ENCODE data around the gene PLXNB1. TPM values are rescaled to one million over a fixed set of nuclear protein-coding genes. Genes with fewer than 3 reads are reported as not detected.

The PLXNB1 gene
- total RNA-seq, 1 experiment from 2014 or later, result 7.0 TPM

DNA sequence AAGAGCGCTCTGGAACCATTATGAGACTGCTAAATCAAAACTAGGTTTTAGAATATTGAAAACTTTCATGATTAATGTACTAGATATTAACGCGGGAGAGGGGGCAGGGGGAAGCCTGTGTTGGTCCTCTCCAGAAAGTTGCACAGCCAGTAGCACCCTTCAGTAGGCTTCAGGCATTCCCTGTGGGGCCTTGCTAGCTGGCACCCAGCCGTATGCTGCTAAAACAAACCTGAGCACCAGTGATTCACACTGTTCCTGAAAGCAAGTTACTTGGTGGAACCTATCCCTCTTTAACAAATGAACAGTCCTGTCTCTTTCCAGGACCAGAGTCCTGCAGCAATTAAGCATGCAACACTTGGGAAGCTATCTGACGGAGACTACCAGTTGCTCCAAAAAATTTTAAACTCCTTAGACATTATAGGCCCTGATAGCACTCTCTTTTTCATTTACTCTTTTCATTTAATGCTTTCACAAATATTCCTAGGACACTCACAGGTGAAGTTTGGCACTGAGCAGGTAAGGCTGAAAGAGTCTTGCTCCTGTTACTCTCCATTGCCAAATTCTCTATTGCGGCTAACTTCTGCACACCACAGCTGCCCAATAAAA, 15.5 kb upstream of the PLXNB1 start:
- no peak for DNase-seq
- peaks cover 21% of the 10 kb centered on the region for H3K36me3 ChIP-seq
- peak overlapping the region; percentile 74 for H3K4me3 ChIP-seq
- no peaks in the 10 kb centered on the region for H3K27me3 ChIP-seq
- no peaks in the 10 kb centered on the region for H3K9me3 ChIP-seq

GRCh38 chr3:48441940-48442339, 12.1 kb upstream of the PLXNB1 start:
- Histone ChIP-seq H3K4me3 (no peak overlapping the region; the same call in 1 of the 2 replicates), H3K36me3 (peaks cover 12% of the 10 kb centered on the region), H3K9me3 (no peaks in the 10 kb centered on the region), H3K27me3 (no peaks in the 10 kb centered on the region)
- DNase-seq, result no peak

- H3K27me3 ChIP-seq, result no peaks in the 10 kb centered on the region
- H3K36me3 ChIP-seq, result peaks cover 12% of the 10 kb centered on the region
- DNase-seq, result no peak
- H3K4me3 ChIP-seq, result peak overlapping the region; percentile 93
- H3K9me3 ChIP-seq, result no peaks in the 10 kb centered on the region
Observed at GRCh38 chr3:48440590-48440958, 10.7 kb upstream of the PLXNB1 start.

DNA sequence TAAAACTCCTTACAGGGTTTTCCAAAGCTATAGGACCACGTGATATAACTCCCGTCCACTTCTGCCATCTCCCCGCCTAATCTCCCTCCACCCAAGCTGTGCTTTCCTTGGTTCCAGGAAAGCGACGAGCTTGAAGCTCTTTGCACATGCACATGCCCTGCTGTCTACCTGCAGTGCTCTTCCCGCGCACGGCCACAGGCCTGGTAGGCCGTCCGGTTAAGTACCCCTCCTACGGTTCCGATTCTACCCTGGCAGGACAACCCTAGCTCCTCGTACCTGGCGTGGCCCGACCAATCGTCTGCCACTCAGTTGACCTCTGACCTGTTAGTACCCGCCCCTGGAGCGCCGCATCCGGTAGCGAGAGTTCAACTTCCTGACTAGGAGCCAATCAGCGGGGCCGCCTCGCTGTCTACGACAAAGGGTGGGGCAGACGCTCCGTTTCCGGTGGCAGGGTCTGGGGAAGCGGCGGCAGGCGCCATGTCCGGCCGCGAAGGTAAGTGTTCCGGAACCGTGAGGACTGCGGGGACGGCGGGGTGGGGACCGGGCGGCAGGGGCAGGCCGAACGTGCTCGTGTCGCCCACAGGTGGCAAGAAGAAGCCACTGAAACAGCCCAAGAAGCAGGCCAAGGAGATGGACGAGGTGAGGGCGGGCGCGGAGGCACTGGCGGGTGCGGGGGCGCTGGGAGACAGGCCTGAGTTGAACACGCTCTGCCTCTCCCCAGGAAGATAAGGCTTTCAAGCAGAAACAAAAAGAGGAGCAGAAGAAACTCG, 10.1 kb upstream of the PLXNB1 start, which contains the start of the genes CCDC51 and TMA7:
Gene CCDC51 (minus strand): TSS at position 300 of the 770 bp plus-strand sequence. CDS start 4,991 bp downstream, outside the sequence.
Gene TMA7 (plus strand): TSS at position 438 of the 770 bp plus-strand sequence. CDS start 40 bp downstream, at position 478.
- Histone ChIP-seq H3K4me3 (peak within 1 kb of the TSS; percentile 93), H3K27me3 (no peaks in the 10 kb centered on the region), H3K9me3 (no peaks in the 10 kb centered on the region), H3K36me3 (peaks cover 12% of the 10 kb centered on the region)
- peak; percentile 94 for DNase-seq

DNA sequence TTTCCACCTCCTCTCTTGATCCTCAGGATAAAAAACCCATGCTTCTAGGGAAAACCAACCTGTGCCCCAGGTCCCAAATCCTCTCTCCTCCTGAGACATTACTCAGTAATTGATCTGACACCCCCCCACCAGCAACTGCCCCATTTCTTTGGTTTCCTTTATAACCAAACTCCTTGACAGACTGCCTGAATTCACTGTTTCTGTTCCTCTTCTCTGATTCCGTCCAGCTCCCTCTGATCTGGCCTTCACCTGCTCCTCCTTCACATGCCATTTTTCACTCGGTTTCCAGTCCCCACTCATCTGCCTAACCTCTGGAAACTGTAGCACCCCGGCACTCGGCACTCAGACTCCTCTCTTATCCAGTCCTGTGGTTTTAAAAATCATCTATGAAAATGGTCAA, 7.9 kb upstream of the PLXNB1 start:
- DNase-seq, result no peak
- Histone ChIP-seq H3K36me3 (peaks cover 3% of the 10 kb centered on the region; the same call in 1 of the 2 replicates), H3K27me3 (no peaks in the 10 kb centered on the region), H3K9me3 (no peaks in the 10 kb centered on the region), H3K4me3 (no peak overlapping the region)

DNA sequence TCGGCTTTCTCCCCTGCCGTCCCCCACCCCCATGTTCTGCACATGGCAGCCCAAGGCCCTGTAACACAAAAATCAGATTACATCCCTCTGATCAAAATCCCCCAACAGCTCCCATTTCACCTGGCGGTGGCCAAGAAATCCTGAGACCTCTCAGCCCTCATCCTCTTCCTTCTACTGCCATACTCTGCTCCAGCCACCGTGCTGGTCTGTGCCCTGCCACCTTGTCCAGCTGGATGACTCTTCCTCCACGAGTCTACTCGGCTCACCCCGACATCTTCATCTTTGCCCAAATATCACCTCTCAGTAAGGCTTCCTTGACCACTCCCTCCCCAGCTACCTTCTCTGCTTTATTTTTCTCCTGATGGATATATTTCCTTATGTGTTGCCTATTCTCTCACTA, 7.0 kb upstream of the PLXNB1 start:
- no peaks in the 10 kb centered on the region for H3K27me3 ChIP-seq
- H3K9me3 ChIP-seq, result no peaks in the 10 kb centered on the region
- H3K4me3 ChIP-seq, result no peak overlapping the region
- DNase-seq, result no peak
- H3K36me3 ChIP-seq, result no peaks in the 10 kb centered on the region; the same call in 1 of the 2 replicates

GRCh38 chr3:48436477-48436787, 6.5 kb upstream of the PLXNB1 start:
- Histone ChIP-seq H3K27me3 (no peaks in the 10 kb centered on the region), H3K9me3 (no peaks in the 10 kb centered on the region), H3K4me3 (no peak overlapping the region), H3K36me3 (no peaks in the 10 kb centered on the region; the same call in 1 of the 2 replicates)
- DNase-seq, result no peak

DNA sequence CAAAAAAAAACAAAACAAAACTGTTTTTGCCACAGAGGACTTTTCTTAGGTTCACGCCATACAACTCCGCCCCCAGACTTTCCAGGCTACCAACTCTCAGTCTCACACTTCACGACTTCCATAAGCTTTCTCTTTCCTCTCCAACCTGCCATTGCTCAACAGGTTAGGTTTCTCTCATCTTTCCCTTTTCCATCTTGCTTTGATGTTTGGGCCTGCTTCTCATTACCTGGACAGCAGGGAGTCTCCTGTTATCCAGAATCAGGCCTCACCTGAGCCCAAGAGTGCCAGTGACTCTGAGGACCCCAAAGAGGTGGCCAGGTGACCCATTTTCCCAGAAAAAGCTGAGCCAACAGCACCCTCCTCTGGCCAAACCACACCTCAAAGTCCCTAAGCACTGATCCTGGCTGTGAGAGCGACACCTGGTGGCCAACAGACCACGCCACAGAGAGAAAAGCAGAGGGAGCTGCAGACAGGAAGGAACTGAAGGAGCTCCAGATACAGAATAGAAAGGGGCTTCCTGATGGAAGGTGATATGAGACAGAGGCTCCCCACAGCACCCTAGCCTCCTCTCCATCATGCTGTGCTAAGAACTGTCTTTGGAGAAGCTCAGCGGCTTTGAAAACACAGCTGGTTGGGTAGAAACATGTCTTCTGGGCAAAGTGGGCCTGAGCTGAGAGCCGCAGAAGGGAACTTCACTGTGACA, 6.0 kb upstream of the PLXNB1 start:
- no peaks in the 10 kb centered on the region for H3K9me3 ChIP-seq
- peak; percentile 56 for DNase-seq
- no peaks in the 10 kb centered on the region for H3K27me3 ChIP-seq
- no peaks in the 10 kb centered on the region; the same call in 1 of the 2 replicates for H3K36me3 ChIP-seq
- no peak overlapping the region for H3K4me3 ChIP-seq

GRCh38 chr3:48435223-48435595, 5.3 kb upstream of the PLXNB1 start:
- no peaks in the 10 kb centered on the region for H3K27me3 ChIP-seq
- DNase-seq, result no peak
- H3K9me3 ChIP-seq, result no peaks in the 10 kb centered on the region
- H3K36me3 ChIP-seq, result no peaks in the 10 kb centered on the region; the same call in 1 of the 2 replicates
- no peak overlapping the region for H3K4me3 ChIP-seq

DNA sequence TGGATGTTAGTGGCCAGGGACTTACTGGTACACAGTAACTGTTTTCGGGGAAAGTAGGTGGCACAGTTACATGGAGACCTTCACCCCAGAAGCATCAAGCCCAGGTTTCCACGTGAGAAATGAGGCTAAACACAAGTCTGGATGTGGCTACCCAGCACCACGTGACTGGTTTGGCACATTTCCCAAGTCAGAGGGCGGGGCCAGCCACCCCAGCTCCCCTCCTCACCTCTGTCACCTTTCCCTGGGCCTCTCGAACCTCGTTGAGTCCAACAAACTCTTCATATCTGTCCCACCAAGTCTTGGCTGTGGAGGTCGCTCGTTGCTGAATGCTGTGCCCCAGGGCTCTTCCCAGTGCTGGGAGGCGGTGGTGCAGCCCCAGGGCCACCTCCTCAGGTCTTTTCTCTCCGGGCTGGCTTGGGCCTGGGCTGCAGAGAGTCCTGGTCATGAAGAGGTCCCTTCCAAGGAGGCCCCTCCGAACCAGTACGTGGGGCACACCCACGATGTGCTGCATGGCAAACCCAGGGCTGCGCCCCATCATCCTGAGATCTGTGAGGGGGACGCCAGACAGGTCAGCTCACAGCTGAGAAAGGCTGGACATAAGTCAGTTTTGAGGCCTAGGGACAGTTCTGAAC, 4.8 kb upstream of the PLXNB1 start:
- Histone ChIP-seq H3K4me3 (no peak overlapping the region), H3K9me3 (no peaks in the 10 kb centered on the region), H3K27me3 (no peaks in the 10 kb centered on the region), H3K36me3 (no peaks in the 10 kb centered on the region; the same call in 1 of the 2 replicates)
- DNase-seq, result no peak

DNA sequence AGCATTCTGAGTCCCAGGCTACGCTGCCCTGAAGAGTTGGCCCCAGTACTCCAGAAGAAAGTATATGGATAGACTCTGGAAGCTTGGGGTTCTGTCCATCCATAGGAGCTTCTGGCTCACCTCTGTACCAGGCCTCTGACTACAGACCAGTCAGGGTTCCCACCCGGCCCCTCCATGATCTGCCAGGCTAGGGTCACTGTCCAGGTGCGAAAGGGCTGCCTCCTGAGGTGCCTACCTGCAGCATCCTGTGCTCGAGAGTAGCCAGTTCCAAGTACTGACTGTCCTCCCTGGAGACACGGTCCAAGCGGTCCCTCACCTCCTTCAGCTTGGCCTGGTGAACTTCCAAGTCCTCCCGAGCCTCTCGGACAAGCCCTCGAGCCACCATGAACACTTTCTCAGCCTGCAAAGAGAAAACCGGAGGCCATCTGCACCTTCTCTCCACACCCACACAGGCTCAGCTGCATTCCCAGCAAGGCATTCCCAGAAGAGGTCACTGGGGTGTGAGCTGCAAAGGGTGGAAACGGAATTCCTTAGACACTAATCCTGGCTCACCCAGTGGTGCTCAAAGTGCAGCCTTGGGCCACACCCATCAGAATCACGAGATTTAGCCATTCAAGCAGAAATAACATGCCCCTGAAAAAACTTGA, 3.7 kb upstream of the PLXNB1 start:
- no peak for DNase-seq
- Histone ChIP-seq H3K27me3 (no peaks in the 10 kb centered on the region), H3K9me3 (no peaks in the 10 kb centered on the region), H3K36me3 (no peaks in the 10 kb centered on the region; the same call in 1 of the 2 replicates), H3K4me3 (no peak overlapping the region)

DNA sequence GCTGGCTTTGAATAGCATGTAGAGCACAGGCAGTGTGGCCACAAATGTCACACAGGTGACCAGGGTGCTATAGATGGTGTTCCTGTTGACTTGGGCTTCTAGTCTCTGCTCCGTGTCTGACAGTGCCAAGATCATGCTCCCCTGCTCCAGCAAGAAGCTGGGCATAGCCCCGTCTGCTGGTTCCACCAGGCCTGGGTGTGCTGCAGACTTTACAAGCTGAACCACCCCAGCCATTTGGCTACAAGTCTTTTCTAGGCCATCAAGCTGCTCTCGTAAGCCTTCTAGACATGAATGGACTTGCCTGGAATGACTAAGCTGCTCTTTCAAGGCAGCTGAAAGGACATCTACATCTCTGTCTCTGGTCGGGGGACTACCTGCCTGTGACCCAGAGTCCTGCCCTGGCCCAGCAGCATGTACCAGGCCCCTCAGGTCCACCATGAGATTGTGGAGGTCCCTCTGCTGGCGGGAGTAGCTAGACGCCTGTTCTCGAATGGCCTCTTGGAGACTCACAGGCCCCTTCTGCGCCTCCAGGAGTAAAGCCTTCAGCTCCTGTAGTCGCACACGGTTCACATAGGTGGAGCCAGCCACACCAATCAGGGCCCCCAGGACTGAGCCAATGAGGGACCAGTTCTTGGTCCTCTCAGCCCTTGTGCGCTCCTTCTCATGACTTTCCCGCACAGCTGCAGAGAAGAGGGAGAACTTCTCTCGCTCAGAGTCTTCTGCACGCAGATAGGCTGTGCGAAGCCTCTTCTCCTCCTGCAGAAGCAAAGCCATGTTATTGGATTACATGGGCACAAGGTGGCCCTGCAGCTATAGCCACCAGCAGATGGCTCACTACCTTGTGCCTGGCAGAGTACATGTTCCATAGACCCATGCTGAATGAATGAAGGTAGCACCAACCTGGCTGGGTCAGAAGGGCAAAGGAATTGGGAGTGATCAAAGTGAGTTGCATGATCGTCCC, 2.8 kb upstream of the PLXNB1 start:
- Histone ChIP-seq H3K27me3 (no peaks in the 10 kb centered on the region), H3K36me3 (no peaks in the 10 kb centered on the region; the same call in 1 of the 2 replicates), H3K4me3 (no peak overlapping the region), H3K9me3 (no peaks in the 10 kb centered on the region)
- DNase-seq, result no peak

GRCh38 chr3:48431224-48432029, 1.5 kb upstream of the PLXNB1 start:
- no peaks in the 10 kb centered on the region for H3K27me3 ChIP-seq
- no peak for DNase-seq
- no peaks in the 10 kb centered on the region; the same call in 1 of the 2 replicates for H3K36me3 ChIP-seq
- no peaks in the 10 kb centered on the region for H3K9me3 ChIP-seq
- no peak overlapping the region for H3K4me3 ChIP-seq

DNA sequence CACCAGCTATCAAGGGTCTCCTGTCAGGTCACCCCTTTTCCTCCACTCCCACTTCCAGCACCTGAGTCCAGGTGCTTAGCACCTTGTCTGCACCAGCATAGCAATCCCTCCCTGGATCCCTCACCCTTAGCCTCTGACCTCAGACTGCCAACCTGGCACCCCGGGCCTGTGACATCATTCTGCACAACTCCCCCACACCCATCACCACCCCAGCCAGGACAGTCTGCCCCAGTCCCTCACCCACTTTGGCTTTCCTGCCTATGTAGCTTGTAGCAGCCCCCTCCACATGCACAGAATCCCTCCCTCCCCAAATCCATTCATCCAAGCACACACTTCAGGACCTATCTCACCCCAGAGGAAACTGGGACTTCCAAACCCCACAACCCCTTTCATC, 819 bp upstream of the PLXNB1 start:
- no peak for DNase-seq
- Histone ChIP-seq H3K4me3 (no peak overlapping the region), H3K9me3 (no peaks in the 10 kb centered on the region), H3K27me3 (no peaks in the 10 kb centered on the region), H3K36me3 (no peaks in the 10 kb centered on the region; the same call in 1 of the 2 replicates)

All from MG63 (cell line).